Psoas muscle (tissue), 8 donors: ENCODE results near the gene BECN2. TPM values are rescaled to one million over a fixed set of nuclear protein-coding genes. Genes with fewer than 3 reads are reported as not detected.
"Not testable (repeated sequence)": the region's sequence is repeated elsewhere in the genome, so short reads cannot be mapped to it uniquely, and the experiment has no call there.

Source experiments
- ATAC-seq, 4 donors: fragments of 200-7000 bp; cut with Tn5 transposase; one replicate each; pipeline ENCODE4 v1.9.1; 2020; ENCODE audit warnings: moderate library complexity in 3 of 4, mild to moderate bottlenecking in 2 of 4
- DNase-seq, 2 donors: peaks; one replicate each; pipeline ENCODE4 v3.0.0-alpha.2; 2020
- H3K27ac ChIP-seq: fragments of 200-600 bp; one replicate; pipeline ENCODE4 v1.8.0; 2022
- H3K27me3 ChIP-seq, 3 donors: fragments of 200-600 bp in 1 of 3; one replicate each; pipeline versions ENCODE4 v1.6.1 to v1.8.0; 2013 to 2022; ENCODE audit warnings: low read length in 2 of 3, mild to moderate bottlenecking in 2 of 3, moderate library complexity in 1 of 3; ENCODE audit not compliant: insufficient read depth in 3 of 3
- H3K36me3 ChIP-seq, 2 donors: fragments of 200-600 bp in 1 of 2; one replicate each; pipeline versions ENCODE4 v1.6.1 to v1.8.0; 2013 to 2022; ENCODE audit warnings: low read depth in 1 of 2, mild to moderate bottlenecking in 1 of 2, moderate library complexity in 1 of 2; ENCODE audit not compliant: insufficient read depth in 1 of 2
- H3K4me1 ChIP-seq: fragments of 200-600 bp; one replicate; pipeline ENCODE4 v1.8.0; 2022
- H3K4me3 ChIP-seq: fragments of 200-600 bp; one replicate; pipeline ENCODE4 v1.8.0; 2022; ENCODE audit warnings: mild to moderate bottlenecking
- H3K9me3 ChIP-seq: fragments of 200-600 bp; one replicate; pipeline ENCODE4 v1.8.0; 2022
- CTCF ChIP-seq: fragments of 200-600 bp; IDR thresholded peaks from one replicate; pipeline ENCODE4 v1.8.0; 2022; ENCODE audit warnings: antibody characterized with exemption
- WGBS, 3 donors: extraction: QIAGEN DNeasy Blood & Tissue Kit; methylation state at CpG; one replicate each; pipeline versions ENCODE4 v1.1.6 to v1.1.7; 2013; 5-methylcytosine and 5-hydroxymethylcytosine counted together
- intact Hi-C, 2 donors: fragments of 100-400 bp; cut with DNase I; formaldehyde crosslinking; loops; one replicate each; pipeline versions ENCODE4 v1.11.0 to v1.14.2; 2022
- polyA plus RNA-seq, 3 donors: library from polyadenylated mRNA; stranded (reverse); fragments of 200-250 nt; gene quantifications; one replicate each; pipeline ENCODE4 v1.2.3, GENCODE V29; 2013
- total RNA-seq, 4 donors: library from RNA; stranded (reverse); fragmentation: NEBNext Ultra II Directional in 2 of 4; extraction: Animal tissue kit (Norgen Biotek cat#: 25700) in 2 of 4; gene quantifications; one replicate each; pipeline versions ENCODE4 v1.2.1 to v1.2.4, GENCODE V29; 2021 to 2023
- donor health status: healthy with polysubstance abuse.
- donor health status: DM: no; HTN: no; CAD: no; lungs with moderate emphysema.
- donor health status: Bipolar disorder and iron deficiency.
- donor health status: healthy.
- donor health status: DM: yes; HTN: yes; CAD: no.
- donor health status: DM: no; HTN: no; CAD: no.
- donor health status: DM: no; HTN: no; CAD: no.
- donor health status: DM: yes; HTN: yes; CAD: no.

The BECN2 gene
- total and polyA plus RNA-seq, 7 donors: not detected

- Histone ChIP-seq H3K4me3 (no peak overlapping the region), H3K9me3 (no peaks in the 10 kb centered on the region), H3K36me3 (no peaks in the 10 kb centered on the region), H3K27me3 (no peaks in the 10 kb centered on the region), H3K27ac (no peak overlapping the region), H3K4me1 (no peaks in the 10 kb centered on the region)
- no peak for ATAC-seq
- peak; percentile 18 for TF ChIP-seq CTCF
- WGBS, 3 donors: 71 to 77% (median 73%) methylated on average over 10 of the region's 10 CpGs
- DNase-seq: no peak
- intact Hi-C loops: no loop called here
These were observed 28.2 kb downstream of the BECN2 start for GRCh38 chr1:241985787-241986186.

GRCh38 chr1:241988389-241988930, 30.9 kb downstream of the BECN2 start:
- H3K9me3 ChIP-seq, ATAC-seq, DNase-seq, H3K4me1 ChIP-seq, H3K36me3 ChIP-seq, H3K27me3 ChIP-seq, intact Hi-C loops, H3K4me3 ChIP-seq, H3K27ac ChIP-seq: not testable (repeated sequence)
- WGBS, 3 donors: 41 to 50% (median 48%) methylated on average over 10 of the region's 10 CpGs

GRCh38 chr1:241990040-241990439, 32.5 kb downstream of the BECN2 start:
- no peak for TF ChIP-seq CTCF

GRCh38 chr1:241992734-241993133, 35.2 kb downstream of the BECN2 start:
- intact Hi-C loops: no loop called here
- Histone ChIP-seq H3K27me3 (no peaks in the 10 kb centered on the region), H3K36me3 (no peaks in the 10 kb centered on the region), H3K27ac (no peak overlapping the region), H3K9me3 (no peaks in the 10 kb centered on the region), H3K4me3 (no peak overlapping the region), H3K4me1 (no peaks in the 10 kb centered on the region)
- 77 to 83% (median 79%) methylated on average over 5 of the region's 5 CpGs for WGBS, 3 donors
- ATAC-seq (peak in 1 of 4 donors; percentile 48), DNase-seq (peak in 1 of 2 donors; percentile 28)
- TF ChIP-seq CTCF: no peak

More at GRCh38 chr1:241990040-241990439, 32.5 kb downstream of the BECN2 start:
- ATAC-seq: peak; percentile 32 to 84 (median 74)
- Histone ChIP-seq H3K36me3 (no peaks in the 10 kb centered on the region), H3K27ac (no peak overlapping the region), H3K9me3 (no peaks in the 10 kb centered on the region), H3K4me3 (no peak overlapping the region), H3K27me3 (no peaks in the 10 kb centered on the region), H3K4me1 (no peaks in the 10 kb centered on the region)
- WGBS, 3 donors: 18 to 29% (median 23%) methylated on average over 10 of the region's 10 CpGs
- intact Hi-C loops: no loop called here
- peak; percentile 80 to 89 for DNase-seq

DNA sequence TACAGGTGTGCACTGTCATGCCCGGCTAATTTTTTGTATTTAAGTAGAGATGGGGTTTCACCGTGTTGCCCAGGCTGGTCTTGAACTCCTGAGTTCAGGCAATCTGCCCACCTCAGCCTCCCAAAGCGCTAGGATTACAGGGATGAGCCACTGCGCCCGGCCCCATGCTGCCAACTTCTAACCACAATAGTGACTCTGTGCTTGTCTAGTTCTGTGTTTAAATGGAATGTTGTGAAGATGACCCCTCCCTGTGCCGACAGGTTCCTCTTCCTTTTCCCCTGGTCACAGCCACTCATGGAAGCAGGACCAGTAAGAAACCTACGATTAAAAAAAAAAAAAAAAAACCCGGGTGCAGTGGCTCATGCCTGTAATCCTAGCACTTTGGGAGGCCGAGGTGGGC, 36.6 kb downstream of the BECN2 start:
- Histone ChIP-seq H3K9me3 (no peaks in the 10 kb centered on the region), H3K27me3 (no peaks in the 10 kb centered on the region), H3K36me3 (no peaks in the 10 kb centered on the region), H3K4me3 (no peak overlapping the region), H3K4me1 (no peaks in the 10 kb centered on the region), H3K27ac (no peak overlapping the region)
- TF ChIP-seq CTCF: no peak
- intact Hi-C loops: no loop called here
- 71 to 82% (median 73%) methylated on average over 7 to 9 of the region's 9 CpGs for WGBS, 3 donors
- DNase-seq (no peak), ATAC-seq (no peak)
